GM12892 (cell line): ENCODE measurements around the gene STARD8.
"Not testable (repeated sequence)": the region's sequence is repeated elsewhere in the genome, so short reads cannot be mapped to it uniquely, and the experiment has no call there.

ENCODE experiments used
- DNase-seq: peaks from one replicate; pipeline ENCODE4 v3.0.0; 2011; ENCODE audit not compliant: insufficient read length
- FAIRE-seq: peaks from 2 replicates; lab custom pipeline; 2011; peaks lifted over from hg19 to GRCh38; lab: Jason Lieb, UNC
- POLR2A ChIP-seq: IDR thresholded peaks from 2 replicates; pipeline ENCODE4 v1.6.1; 2011; ENCODE audit warnings: low read depth, low read length, control low read depth
- POLR2AphosphoS5 ChIP-seq: IDR thresholded peaks from 2 replicates; pipeline ENCODE4 v1.6.1; 2011; ENCODE audit warnings: low read depth, low read length, control low read depth
- TAF1 ChIP-seq: IDR thresholded peaks from 2 replicates; pipeline ENCODE4 v1.6.1; 2011; ENCODE audit warnings: low read depth, mild to moderate bottlenecking, control low read depth, low read length, borderline replicate concordance

Gene STARD8

GRCh38 chrX:68721991-68722860, 74.8 kb downstream of the STARD8 start:
- TF ChIP-seq POLR2AphosphoS5 (no peak), TAF1 (no peak), POLR2A (no peak)
- DNase-seq (no peak), FAIRE-seq (no peak)

GRCh38 chrX:68723491-68724155, 76.2 kb downstream of the STARD8 start:
- no peak for FAIRE-seq
- TF ChIP-seq POLR2AphosphoS5 (no peak), POLR2A (no peak), TAF1 (no peak)
- DNase-seq, result no peak

GRCh38 chrX:68724531-68725020, 77.1 kb downstream of the STARD8 start:
- no peak for FAIRE-seq
- DNase-seq, result no peak
- TF ChIP-seq TAF1, result no peak
- no peak for TF ChIP-seq POLR2AphosphoS5
- TF ChIP-seq POLR2A, result no peak

GRCh38 chrX:68725756-68726365, 78.4 kb downstream of the STARD8 start:
- TF ChIP-seq POLR2A, result no peak
- no peak for TF ChIP-seq POLR2AphosphoS5
- TF ChIP-seq TAF1, result no peak
- DNase-seq, result no peak
- no peak for FAIRE-seq

GRCh38 chrX:68726366-68726765, 78.9 kb downstream of the STARD8 start:
- no peak for DNase-seq
- no peak for FAIRE-seq
- TF ChIP-seq POLR2A, result no peak
- TF ChIP-seq POLR2AphosphoS5, result no peak
- no peak for TF ChIP-seq TAF1

- no peak for FAIRE-seq
- no peak for DNase-seq
- TF ChIP-seq TAF1, result no peak
These were observed 80.2 kb downstream of the STARD8 start for GRCh38 chrX:68727696-68728095.

GRCh38 chrX:68728186-68728585, 80.7 kb downstream of the STARD8 start:
- DNase-seq (no peak), FAIRE-seq (no peak)
- no peak for TF ChIP-seq TAF1
- no peak for TF ChIP-seq POLR2AphosphoS5
- no peak for TF ChIP-seq POLR2A

GRCh38 chrX:68731254-68731653, 83.8 kb downstream of the STARD8 start:
- DNase-seq (no peak), FAIRE-seq (no peak)
- TF ChIP-seq POLR2A, result no peak
- no peak for TF ChIP-seq POLR2AphosphoS5
- no peak for TF ChIP-seq TAF1

GRCh38 chrX:68732906-68733493, 85.5 kb downstream of the STARD8 start:
- peak; percentile 73 for FAIRE-seq
- peak; percentile 48 for DNase-seq
- no peak for TF ChIP-seq POLR2AphosphoS5

GRCh38 chrX:68735266-68735665, 87.8 kb downstream of the STARD8 start:
- FAIRE-seq (no peak), DNase-seq (no peak)
- TF ChIP-seq POLR2A (no peak), TAF1 (no peak), POLR2AphosphoS5 (no peak)

- DNase-seq, FAIRE-seq: not testable (repeated sequence)
These were observed 94.4 kb downstream of the STARD8 start for GRCh38 chrX:68741864-68742263.

- FAIRE-seq (no peak), DNase-seq (no peak)
These were observed 96.3 kb downstream of the STARD8 start for GRCh38 chrX:68743754-68744153.

More at GRCh38 chrX:68743754-68744153, 96.3 kb downstream of the STARD8 start:
- no peak for TF ChIP-seq TAF1
- TF ChIP-seq POLR2AphosphoS5, result no peak
- TF ChIP-seq POLR2A, result no peak
